GM12801 (cell line): ENCODE results near the gene ANKRD33B.

ENCODE experiments used
- TF ChIP-seq, protein P1 (sequence below): IDR thresholded peaks from one replicate; pipeline ENCODE4 v1.5.1; 2011; ENCODE audit warnings: control low read depth; ENCODE audit not compliant: insufficient read length; ENCODE audit errors: extremely low read depth

ANKRD33B gene

GRCh38 chr5:10593531-10594181 lies 29.8 kb downstream of the ANKRD33B start:
- TF ChIP-seq, protein P1, sequence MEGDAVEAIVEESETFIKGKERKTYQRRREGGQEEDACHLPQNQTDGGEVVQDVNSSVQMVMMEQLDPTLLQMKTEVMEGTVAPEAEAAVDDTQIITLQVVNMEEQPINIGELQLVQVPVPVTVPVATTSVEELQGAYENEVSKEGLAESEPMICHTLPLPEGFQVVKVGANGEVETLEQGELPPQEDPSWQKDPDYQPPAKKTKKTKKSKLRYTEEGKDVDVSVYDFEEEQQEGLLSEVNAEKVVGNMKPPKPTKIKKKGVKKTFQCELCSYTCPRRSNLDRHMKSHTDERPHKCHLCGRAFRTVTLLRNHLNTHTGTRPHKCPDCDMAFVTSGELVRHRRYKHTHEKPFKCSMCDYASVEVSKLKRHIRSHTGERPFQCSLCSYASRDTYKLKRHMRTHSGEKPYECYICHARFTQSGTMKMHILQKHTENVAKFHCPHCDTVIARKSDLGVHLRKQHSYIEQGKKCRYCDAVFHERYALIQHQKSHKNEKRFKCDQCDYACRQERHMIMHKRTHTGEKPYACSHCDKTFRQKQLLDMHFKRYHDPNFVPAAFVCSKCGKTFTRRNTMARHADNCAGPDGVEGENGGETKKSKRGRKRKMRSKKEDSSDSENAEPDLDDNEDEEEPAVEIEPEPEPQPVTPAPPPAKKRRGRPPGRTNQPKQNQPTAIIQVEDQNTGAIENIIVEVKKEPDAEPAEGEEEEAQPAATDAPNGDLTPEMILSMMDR: no peak

DNA sequence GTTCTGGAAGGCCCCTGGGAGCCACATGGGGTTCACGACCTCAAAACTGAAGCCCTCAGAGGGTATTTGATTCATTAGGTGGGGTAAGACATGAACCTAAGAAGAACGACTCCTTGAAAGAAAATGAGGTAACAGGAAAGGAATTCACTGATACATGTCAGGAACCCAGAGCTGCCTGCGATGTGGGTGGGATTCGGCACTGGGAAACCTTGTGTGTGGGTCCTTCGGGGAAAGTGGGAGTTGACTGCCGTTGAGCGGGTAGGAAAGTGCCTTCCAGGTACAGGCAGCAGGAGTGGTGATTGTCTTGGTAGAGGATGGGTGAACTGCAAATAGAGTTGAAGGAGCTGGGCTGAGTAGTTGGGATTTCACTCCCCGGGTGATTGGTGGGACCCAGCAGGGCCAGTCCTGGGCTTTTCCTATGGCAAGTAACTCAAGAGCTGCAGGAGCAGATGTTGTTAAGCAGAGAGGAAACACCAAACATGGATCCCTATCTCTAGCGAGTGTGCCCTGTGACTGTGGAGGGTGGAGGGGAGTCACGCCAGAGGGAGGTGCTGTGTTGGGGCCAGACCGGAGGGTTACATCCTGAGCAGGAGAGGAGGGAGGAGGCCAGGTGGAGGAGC lies 30.8 kb downstream of the ANKRD33B start:
- TF ChIP-seq, protein P1: no peak

GRCh38 chr5:10595293-10595671 lies 31.4 kb downstream of the ANKRD33B start:
- TF ChIP-seq, protein P1: no peak

GRCh38 chr5:10595672-10596309 lies 31.9 kb downstream of the ANKRD33B start:
- TF ChIP-seq, protein P1: no peak

GRCh38 chr5:10596310-10596703 lies 32.4 kb downstream of the ANKRD33B start:
- TF ChIP-seq, protein P1: no peak

DNA sequence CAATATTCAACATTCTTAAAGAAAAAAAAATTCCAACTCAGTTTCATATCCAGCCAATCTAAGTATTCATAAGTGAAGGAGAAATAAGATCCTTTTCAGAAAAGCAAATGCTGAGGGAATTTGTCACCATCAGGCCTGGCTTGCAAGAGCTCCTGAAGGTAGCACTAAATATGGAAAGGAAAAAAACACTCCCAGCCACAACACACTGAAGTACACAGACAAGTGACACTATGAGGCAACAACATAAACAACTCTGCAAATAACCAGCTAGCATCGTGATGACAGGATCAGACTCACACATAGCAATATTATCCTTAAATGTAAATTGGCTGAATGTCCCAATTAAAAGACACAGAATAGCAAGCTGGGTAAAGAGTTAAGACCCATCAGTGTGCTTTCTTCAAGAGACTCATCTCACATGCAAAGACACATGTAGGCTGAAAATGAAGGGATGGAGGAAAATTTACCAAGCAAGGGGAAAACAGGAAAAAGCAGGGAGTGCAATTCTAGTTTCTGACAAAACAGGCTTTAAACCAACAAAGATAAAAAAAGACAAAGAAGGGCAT lies 33.1 kb downstream of the ANKRD33B start:
- TF ChIP-seq, protein P1: no peak

- TF ChIP-seq, protein P1: no peak
These were observed 35.2 kb downstream of the ANKRD33B start for GRCh38 chr5:10599113-10599512.
